GM21423 (cell line): ENCODE results near the gene GH1.
"Not testable (repeated sequence)": the region's sequence is repeated elsewhere in the genome, so short reads cannot be mapped to it uniquely, and the experiment has no call there.

Experiments
- ATAC-seq: cut with Tn5 transposase; IDR thresholded peaks from one replicate; pipeline ENCODE4 v1.9.1; 2021; ENCODE audit warnings: mild to moderate bottlenecking, moderate library complexity; ENCODE audit not compliant: unreplicated experiment

The GH1 gene

DNA sequence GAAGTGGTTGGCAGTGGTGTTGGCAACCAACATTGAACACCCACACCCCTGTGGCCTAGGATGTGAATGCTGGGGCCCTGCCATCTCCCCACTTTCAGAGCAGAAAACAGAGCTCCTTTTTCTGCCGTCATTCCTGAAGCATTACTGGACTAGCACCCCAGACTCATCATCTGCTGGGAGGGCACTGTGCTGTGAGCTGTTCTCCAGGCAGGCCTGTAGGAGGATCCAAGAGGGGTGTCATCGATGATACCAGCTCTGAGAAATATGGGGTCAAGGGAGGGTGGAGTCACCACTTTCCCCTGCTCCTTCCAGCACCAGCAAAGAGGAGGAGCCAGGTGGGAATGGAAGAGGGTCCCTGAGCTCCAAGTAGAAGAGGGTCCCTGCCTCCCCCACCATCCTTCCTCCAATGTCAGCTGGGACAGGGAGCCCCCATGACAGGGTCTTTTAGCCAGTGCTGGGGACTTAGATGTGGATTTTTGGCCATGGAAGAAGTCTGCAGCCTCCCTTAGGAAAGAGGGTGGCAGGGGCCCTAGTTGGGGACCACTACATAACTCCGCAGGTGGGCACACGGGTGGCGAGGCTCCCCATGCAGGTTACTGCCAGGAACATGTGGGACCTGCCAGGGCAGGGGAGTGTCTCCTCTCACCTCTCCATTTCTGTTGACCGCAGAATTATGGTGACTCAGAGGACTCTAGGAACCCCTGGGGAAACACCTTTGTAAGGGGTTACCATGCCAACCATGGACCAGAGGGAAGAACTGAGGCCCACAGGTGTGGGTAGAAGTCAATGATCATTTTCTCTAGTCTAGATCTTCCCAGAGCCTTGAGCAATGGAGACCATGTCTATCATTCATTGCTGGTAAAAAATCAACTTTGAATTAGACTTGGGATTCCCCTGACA, 19.5 kb downstream of the GH1 start:
- ATAC-seq: not testable (repeated sequence)

DNA sequence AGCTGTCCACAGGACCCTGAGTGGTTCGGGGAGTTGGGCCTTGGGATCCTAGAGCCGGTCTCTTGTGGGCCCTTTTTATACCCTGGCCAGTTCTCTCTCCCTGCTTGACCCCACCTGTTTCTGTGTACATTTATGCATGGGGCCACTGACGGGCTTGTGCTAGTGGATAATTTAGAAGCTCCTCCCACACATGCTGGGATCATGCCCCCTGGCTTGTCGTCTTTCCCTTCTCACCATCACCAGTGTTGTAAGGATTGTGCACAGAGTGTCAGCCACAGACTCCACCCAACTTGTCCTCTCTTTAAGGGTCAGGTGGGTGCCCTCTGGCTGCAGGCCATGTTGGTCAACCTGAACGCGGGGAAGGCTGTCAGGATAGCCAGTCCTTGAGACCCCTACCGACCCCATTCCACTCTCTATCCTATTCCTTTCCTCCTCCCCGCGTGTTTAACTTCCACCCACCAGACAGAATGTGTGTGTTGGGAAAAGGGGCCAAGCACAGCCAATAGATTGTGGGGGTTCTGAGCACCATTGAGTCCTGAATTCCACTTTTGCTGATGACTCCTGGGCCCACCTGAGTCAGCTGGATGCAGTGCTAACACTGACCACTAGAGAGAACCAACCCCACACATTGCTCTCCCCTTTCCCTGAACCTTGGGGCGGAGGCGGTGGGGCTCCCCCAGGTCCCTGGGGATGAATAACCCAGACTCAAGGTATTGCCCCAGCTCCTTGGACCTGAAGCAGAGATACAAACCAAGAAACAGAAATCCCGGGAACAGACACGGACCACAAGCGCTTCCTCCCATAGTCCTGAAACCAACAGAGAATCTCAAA, 21.9 kb downstream of the GH1 start, which contains the start of gene CSH1:
Gene CSH1, minus strand, starts transcription at position 51 of the 831 bp plus-strand sequence. CDS start 63 bp downstream, outside the sequence.
- ATAC-seq: not testable (repeated sequence)

DNA sequence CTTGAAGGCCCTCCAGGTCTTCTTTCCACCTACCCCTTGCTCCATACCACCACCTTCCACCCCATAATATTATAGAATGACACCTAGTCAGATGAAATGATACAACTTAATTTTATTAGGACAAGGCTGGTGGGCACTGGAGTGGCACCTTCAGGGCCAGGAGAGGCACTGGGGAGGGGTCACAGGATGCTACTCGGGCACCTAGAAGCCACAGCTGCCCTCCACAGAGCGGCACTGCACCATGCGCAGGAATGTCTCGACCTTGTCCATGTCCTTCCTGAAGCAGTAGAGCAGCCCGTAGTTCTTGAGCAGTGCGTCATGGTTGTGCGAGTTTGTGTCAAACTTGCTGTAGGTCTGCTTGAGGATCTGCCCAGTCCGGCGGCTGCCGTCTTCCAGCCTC, 23.8 kb downstream of the GH1 start:
- not testable (repeated sequence) for ATAC-seq

DNA sequence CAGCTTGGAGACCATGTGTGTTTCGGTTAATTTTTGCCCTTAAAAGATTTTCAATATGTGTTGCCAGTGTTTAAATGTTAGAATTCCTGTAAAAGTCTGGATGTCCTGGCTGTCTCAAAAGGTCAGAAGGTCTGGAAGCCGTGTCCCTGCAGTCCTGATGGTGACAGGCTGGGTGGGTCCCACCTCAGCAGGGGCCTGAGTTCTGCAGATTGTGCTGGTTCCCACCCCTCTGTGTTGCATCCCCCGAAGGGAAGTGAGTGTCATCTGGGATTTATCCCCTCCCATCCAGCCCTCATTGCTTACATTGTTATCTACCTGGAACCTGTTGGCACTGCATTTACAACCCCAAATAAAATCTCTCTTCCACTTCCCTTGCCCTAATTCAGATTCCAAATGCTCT, 24.6 kb downstream of the GH1 start:
- ATAC-seq: not testable (repeated sequence)

DNA sequence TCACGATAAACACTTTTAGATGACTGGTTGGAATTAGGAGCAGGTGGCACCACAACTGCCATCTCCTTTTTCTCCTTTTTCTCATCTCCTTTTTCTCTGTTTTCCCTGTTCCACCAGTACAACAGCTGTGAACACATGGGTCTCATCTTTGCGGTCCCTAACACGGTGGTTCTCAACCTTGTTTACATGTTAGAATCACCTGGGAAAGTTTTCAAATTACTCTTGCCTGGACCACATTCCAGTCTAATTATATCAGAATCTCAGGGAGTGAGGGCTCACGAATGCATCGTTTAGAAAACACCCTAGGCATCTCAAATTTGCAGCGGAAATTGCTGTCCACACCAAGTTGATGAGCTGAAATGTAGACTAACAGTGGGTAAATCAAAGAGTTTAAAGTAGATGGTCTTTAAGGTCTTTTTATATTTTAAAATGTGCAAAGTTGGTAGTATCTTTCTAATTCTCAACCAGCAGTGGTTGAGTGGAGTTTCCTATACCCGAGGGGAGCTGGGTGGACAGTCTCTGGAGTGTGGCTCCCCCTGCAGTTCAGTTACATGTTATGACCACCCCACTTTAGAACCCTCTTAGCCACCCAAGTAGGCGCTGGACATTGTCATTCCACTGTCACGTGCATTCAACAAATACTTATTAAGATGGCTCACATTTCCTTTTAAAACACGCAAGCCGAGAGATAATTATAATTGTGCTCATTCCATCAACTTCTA, 26.2 kb downstream of the GH1 start:
- not testable (repeated sequence) for ATAC-seq

DNA sequence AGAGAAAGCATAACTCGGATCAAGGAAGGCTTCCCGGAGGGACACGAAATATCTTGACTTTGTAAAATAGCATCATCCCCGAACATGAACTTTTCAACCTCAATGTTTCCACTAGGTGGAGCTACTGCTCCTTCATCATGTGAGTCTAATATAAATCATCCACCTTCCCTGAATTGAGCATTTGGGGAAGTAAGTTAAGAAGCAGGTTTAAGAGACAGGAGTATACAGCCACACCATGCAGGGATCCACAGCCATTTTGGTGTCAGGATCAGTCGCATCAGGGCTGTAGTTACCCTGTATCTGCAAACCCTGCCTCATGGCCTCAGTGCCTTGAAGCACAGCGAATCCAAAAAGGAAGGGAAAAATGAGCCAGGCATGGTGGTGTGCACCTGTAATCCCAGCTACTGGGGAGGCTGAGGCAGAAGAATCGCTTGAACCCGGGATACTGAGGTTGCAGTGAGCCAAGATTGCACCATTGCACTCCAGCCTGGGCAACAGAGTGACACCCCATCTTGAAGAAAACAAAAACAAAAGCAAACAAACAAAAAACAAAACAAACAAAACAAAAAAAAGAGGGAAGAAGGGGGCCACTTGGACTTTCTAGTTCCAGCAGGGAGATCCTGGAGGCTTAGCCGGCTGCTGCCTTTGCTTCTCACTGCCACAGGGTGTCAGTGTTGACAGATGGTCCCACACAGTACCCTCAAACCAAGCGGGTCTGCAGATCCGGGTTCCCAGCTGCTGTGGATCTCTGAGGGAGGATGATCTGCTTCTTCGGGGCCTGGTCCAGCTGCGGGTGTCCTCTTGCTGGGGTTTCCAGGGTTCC, 29.4 kb downstream of the GH1 start:
- not testable (repeated sequence) for ATAC-seq

DNA sequence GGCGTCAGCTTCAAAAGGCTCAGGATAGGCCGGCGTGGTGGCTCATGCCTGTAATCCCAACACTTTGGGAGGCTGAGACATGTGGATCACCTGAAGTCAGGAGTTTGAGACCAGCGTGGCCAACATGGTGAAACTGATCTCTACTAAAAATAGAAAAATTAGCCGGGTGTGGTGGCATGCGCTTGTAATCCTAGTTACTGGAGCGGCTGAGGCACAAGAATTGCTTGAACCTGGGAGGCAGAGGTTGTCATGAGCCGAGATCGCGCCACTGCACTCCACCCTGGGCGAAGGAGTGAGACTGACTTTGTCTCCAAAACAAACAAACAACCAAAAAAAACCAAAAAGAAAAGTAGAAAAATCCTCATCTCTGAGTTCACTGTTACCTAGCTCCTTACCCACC, 33.5 kb downstream of the GH1 start:
- not testable (repeated sequence) for ATAC-seq

DNA sequence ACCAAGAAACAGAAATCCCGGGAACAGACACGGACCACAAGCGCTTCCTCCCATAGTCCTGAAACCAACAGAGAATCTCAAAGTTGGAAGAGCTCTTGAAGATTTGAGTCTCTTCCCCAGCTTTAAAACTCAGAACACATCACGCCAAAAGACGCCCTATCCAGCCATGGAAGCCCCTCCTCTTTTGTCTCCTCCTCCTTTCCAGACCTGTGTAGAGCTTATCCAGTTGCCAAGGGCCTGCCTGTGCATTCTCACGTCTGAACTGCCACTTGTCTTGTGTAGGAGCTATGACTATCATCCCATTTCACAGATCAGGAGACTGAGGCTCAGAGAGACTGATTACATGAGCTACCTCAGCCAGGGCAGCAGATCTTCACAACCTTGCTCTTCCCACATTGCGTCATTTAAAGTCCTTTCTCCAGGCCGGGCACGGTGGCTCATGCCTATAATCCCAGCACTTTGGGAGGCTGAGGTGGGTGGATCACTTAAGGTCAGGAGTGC, 36.0 kb downstream of the GH1 start:
- not testable (repeated sequence) for ATAC-seq

DNA sequence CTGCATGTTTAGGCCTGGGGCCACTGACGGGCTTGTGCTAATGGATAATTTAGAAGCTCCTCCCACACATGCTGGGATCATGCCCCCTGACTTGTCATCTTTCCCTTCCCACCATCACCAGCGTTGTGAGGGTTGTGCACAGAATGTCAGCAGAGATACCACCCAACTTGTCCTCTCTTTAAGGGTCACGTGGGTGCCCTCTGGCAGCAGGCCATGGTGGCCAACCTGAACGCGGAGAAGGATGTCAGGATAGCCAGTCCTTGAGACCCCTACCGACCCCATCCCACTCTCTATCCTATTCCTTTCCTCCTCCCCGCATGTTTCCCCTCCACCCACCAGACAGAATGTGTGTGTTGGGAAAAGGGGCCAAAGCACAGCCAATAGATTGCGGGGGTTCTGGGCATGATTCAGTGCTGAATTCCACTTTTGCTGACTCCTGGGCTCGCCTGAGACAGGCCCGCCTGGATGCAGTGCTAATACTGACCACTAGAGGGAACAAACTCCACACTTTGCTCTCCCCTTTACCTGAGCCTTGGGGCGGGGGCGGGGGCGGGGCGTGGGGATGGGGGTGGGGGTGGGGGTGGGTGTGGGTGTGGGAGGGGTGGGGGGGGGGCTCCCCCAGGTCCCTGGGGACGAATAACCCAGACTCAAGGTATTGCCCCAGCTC, 36.6 kb downstream of the GH1 start, which contains the start of gene GH2:
Gene GH2, minus strand, starts transcription at position 10 of the 667 bp plus-strand sequence. CDS start 143 bp downstream, outside the sequence.
- no peak for ATAC-seq

DNA sequence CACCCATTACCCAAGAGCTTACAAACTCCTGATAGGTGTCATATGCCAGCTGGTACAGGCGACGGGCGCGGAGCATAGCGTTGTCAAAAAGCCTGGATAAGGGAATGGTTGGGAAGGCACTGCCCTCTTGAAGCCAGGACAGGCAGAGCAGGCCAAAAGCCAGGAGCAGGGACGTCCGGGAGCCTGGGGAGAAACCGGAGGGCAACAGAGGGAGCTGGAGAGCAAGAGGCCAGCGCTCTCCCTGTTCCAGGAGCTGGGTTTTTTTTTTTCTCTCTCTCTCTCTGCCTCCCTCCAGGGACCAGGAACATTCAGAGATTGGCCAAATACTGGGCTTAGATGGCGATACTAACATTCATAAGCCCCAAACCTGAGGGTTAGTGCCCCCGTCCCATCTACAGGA, 37.3 kb downstream of the GH1 start:
- not testable (repeated sequence) for ATAC-seq

DNA sequence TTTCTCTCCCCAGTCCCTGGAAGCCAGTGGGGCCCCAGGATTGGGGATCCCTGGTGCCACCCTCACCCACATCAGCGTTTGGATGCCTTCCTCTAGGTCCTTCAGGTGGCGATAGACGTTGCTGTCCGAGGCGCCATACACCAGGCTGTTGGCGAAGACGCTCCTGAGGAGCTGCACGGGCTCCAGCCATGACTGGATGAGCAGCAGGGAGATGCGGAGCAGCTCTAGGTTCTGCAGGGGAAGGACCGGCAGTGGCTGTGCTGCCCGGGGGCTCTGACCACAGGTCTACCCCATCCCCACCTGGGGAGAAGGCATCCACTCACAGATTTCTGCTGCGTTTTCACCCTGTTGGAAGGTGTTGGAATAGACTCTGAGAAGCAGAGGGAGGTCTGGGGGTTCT, 37.9 kb downstream of the GH1 start:
- no peak for ATAC-seq

DNA sequence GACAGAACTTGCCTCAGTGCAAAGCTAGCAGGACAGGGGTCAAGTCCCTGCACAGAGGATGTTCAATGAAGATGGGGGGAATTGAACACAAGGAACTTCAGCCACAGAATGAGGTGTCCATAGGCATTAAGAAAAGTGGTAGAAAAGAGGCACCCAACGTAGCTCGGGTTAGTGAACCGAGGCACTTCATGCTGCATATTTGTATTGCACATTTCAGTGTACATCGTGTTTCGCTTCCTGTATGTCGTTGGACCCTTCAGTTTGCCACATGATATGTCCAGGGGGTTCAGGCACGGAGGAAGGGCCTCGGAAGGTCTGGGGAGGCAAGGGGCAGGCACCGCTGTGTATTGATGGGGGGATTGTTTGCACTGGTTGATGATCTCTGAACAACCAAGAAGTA, 40.2 kb downstream of the GH1 start:
- ATAC-seq: not testable (repeated sequence)

DNA sequence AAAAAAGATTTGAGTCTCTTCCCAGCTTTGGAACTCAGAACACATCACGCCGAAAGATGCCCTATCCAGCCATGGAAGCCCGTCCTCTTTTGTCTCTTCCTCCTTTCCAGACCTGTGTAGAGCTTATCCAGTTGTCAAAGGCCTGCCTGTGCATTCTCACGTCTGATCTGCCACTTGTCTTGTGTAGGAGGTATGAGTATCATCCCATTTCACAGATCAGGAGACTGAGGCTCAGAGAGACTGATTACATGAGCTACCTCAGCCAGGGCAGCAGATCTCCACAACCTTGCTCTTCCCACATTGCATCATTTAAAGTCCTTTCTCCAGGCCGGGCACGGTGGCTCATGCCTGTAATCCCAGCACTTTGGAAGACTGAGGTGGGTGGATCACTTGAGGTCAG, 43.9 kb downstream of the GH1 start:
- not testable (repeated sequence) for ATAC-seq

DNA sequence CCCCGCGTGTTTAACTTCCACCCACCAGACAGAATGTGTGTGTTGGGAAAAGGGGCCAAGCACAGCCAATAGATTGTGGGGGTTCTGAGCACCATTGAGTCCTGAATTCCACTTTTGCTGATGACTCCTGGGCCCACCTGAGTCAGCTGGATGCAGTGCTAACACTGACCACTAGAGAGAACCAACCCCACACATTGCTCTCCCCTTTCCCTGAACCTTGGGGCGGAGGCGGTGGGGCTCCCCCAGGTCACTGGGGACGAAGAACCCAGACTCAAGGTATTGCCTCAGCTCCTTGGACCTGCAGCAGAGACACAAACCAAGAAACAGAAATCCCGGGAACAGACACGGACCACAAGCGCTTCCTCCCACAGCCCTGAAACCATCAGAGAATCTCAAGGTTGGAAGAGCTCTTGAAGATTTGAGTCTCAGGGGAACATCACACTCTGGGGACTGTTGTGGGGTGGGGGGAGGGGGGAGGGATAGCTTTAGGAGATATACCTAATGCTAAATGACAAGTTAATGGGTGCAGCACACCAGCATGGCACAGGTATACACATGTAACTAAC, 44.5 kb downstream of the GH1 start:
- not testable (repeated sequence) for ATAC-seq

DNA sequence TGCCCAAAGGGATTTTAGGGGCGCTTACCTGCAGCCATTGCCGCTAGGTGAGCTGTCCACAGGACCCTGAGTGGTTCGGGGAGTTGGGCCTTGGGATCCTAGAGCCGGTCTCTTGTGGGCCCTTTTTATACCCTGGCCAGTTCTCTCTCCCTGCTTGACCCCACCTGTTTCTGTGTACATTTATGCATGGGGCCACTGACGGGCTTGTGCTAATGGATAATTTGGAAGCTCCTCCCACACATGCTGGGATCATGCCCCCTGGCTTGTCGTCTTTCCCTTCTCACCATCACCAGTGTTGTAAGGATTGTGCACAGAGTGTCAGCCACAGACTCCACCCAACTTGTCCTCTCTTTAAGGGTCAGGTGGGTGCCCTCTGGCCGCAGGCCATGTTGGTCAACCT, 45.1 kb downstream of the GH1 start, which contains the start of gene CSH2:
Gene CSH2, minus strand, starts transcription at position 101 of the 400 bp plus-strand sequence. Its CDS starts 63 bp downstream, at position 38.
- not testable (repeated sequence) for ATAC-seq

DNA sequence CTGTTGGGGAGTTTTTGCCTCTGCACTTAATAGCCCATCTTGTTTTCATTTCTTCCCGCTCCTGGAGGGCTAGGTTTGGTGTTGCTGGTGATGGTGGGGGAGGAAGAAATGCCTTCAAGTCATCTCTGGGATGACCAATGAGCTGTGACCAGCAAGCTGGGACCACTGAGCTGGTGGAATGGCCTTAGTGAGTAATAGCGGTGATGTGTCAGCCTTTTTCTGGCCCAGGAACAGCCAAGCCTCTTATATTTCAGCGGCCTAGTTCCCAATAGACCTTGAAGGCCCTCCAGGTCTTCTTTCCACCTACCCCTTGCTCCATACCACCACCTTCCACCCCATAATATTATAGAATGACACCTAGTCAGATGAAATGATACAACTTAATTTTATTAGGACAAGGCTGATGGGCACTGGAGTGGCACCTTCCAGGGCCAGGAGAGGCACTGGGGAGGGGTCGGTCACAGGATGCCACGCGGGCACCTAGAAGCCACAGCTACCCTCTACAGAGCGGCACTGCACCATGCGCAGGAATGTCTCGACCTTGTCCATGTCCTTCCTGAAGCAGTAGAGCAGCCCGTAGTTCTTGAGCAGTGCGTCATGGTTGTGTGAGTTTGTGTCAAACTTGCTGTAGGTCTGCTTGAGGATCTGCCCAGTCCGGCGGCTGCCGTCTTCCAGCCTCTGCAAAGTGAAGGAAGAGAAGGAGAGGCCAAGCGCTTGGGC, 46.8 kb downstream of the GH1 start:
- ATAC-seq: not testable (repeated sequence)

DNA sequence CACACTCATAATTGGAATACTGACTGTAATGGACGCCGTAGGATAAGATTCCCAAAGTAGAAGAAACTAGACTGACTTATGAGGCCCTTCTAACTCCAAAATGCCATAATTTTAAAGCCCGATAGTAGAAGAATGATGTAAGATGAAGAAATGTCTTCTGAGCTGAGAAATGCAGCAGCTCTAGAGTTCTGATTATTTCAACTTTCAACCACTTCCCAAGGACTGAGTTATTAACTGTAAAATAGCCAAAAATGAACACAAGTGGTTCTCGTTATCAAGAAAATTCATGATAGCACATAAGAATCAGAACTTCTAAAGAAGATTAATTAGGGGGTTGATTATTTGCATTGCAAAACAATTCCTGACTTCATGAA, 48.4 kb downstream of the GH1 start:
- ATAC-seq: not testable (repeated sequence)
